Epithelial cell of proximal tubule (primary cell): ENCODE measurements around the gene CAND2. TPM values are rescaled to one million over a fixed set of nuclear protein-coding genes. Genes with fewer than 3 reads are reported as not detected.
A peak's percentile ranks its signal among the peaks of the same experiment; 100 is the strongest.

Experiments
- DNase-seq: peaks from one replicate; pipeline ENCODE4 v3.0.0-alpha.2; 2011; ENCODE audit warnings: low read depth
- H3K4me3 ChIP-seq: 2 replicates; pipeline ENCODE4 v1.5.1; 2011; ENCODE audit warnings: low read depth, mild to moderate bottlenecking, low read length
- CTCF ChIP-seq: conservative IDR thresholded peaks from 2 replicates; pipeline ENCODE4 v1.5.1; 2012; ENCODE audit warnings: low read depth, mild to moderate bottlenecking, low read length
- total RNA-seq: library from RNA; depleted of rRNA; stranded (reverse); fragments of >200 nt; gene quantifications from 2 replicates; pipeline ENCODE4 v1.2.3, GENCODE V29; 2015

CAND2 gene
- total RNA-seq, 1 donor from 2014 or later, result 5.9 TPM

DNA sequence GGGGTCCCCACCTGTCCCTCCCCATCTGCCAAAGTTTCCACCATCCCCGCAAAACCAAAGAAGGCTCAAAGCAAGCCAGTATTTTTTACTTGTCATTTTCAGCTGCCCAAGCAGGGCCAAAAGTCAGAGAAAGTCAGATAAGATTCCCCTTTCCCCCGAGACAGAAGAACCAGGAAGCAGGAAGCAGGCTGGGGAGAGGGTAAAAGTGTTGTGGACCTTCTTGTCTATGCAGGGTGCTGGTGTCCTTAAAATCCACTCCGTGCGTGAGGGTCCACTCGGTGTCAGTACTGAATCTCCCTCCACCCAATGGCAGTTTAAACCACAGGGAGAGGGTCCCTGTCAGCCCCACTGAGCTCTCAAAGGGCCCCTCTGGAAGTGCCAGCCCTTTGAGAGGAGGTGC is 65.1 kb downstream of the CAND2 start:
- no peak overlapping the region for H3K4me3 ChIP-seq
- no peak for TF ChIP-seq CTCF
- DNase-seq, result no peak

DNA sequence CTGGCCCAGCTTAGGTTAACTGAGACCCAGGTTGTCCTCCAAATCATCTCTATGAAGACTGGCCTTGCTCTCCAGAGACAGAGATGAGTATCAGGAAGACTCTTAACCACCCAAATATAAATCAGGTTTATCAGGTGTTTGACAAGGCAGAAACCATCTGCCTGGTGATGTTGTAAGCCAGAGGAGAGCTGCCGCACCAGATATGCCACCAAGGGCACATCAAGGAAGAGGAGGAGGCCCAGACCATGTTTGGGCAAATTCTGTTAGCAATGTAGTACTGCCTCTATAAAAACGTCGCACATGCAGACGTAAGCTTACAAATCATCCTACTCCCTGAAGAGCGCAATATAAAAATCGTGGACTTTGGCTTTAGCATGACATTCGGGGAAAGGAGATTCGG is 65.9 kb downstream of the CAND2 start:
- no peak overlapping the region for H3K4me3 ChIP-seq
- no peak for TF ChIP-seq CTCF
- DNase-seq, result no peak

- no peak for DNase-seq
- TF ChIP-seq CTCF, result no peak
These were observed 68.8 kb downstream of the CAND2 start for GRCh38 chr3:12865271-12865670.

GRCh38 chr3:12866836-12867235 is 70.4 kb downstream of the CAND2 start:
- no peak overlapping the region for H3K4me3 ChIP-seq
- no peak for DNase-seq
- no peak for TF ChIP-seq CTCF

More at GRCh38 chr3:12865271-12865670, 68.8 kb downstream of the CAND2 start:
- H3K4me3 ChIP-seq, result no peak overlapping the region

DNA sequence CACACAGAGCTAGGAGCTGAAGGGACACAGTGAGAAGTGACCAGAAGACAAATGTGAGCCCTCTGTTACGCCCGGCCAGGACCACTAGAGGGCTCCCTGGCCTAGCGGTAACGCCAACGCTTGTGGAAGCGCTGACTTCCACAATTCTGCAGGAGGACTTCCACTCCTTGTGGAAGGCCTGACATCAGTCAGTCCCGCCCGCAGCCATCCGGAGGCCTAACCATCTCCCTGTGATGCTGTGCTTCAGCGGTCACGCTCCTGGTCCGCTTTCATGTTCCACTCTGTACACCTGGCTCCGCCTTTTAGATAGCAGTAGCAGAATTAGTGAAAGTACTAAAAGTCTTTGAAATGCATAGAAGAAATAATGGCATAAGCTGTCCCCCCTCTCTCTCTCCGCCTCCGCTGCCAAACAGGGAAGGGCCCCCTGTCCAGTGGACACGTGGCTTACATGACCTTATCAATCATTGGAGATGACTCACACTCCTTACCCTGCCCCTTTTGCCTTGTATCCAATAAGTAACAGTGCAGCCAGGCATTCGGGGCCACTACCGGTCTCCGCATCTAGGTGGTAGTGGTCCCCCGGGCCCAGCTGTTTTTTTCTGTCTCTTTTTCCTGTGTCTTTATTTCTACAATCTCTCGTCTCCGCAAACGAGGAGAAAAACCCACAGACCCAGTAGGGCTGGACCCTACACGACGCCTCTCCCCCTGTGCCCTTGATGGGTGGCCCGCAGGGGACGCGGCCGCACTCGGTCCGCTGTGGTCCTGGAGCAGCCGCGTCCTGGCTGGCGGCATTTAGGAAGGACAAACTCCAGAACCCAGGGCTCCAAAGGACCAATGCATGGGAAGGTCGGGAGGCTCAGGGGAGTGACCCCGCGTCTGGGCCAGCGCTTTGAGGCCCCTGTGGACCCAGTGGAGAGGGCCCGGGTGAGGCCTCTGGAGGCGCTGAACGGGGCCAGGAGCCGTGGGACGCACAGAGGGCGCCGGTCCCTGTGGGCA is 71.9 kb downstream of the CAND2 start:
- TF ChIP-seq CTCF, result peak; percentile 90
- H3K4me3 ChIP-seq, result peak overlapping the region; percentile 19

GRCh38 chr3:12869035-12869621 is 72.6 kb downstream of the CAND2 start:
- TF ChIP-seq CTCF, result no peak
- no peak for DNase-seq
- H3K4me3 ChIP-seq, result peak overlapping the region; percentile 19

More for the DNA sequence above, 71.9 kb downstream of the CAND2 start:
- peak; percentile 20 for DNase-seq
